ENCODE measurements around the gene MYO1G. TPM values are rescaled to one million over a fixed set of nuclear protein-coding genes. Genes with fewer than 3 reads are reported as not detected.

The MYO1G gene
- total and polyA plus RNA-seq, 2 donors from 2014 or later: 0.60 to 14.3 TPM

DNA sequence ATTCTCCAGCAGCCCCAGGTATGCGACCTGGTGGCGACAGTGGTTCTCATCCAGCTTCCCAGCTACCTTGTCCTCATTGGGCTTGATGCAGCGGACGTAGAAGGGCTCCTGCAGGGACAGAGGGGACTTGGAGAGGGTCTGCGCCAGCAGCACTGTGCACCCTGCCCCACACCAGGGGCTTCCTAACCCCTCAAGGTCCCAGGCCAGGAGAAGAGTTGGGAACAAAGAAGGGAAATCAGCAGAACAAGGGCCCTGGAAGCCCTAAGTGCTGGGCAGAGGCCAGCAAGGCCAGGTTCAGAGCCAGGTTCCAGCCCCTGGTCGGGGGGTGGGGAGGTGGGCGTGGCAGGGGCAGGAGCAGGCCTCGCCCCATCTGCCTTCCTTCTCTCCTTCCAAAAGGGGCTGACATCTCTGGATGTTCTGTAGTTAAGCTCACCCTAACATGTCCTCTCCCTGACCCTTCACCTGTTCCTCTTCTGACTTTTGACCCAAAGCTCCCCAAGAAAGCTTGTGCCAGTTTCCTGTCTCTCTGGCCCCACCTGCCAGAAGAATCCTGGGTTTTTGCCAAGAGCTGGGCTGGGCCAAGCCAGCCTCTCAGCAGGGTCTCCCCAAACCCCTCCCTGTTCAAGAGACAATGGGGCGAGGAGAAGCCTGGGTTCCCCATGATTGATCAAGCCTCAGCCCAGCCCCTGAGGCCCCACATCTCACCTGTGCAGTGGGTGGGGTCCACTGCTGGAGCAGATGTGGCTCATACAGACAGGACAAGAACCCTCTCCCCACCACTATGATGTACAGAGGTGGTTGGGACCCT is 11.9 kb downstream of the MYO1G start:
- TF ChIP-seq, protein P1, sequence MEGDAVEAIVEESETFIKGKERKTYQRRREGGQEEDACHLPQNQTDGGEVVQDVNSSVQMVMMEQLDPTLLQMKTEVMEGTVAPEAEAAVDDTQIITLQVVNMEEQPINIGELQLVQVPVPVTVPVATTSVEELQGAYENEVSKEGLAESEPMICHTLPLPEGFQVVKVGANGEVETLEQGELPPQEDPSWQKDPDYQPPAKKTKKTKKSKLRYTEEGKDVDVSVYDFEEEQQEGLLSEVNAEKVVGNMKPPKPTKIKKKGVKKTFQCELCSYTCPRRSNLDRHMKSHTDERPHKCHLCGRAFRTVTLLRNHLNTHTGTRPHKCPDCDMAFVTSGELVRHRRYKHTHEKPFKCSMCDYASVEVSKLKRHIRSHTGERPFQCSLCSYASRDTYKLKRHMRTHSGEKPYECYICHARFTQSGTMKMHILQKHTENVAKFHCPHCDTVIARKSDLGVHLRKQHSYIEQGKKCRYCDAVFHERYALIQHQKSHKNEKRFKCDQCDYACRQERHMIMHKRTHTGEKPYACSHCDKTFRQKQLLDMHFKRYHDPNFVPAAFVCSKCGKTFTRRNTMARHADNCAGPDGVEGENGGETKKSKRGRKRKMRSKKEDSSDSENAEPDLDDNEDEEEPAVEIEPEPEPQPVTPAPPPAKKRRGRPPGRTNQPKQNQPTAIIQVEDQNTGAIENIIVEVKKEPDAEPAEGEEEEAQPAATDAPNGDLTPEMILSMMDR (IDR thresholded peaks at IDR 0.05; ENCODE audit: borderline replicate concordance, extremely low read depth, insufficient read depth): no peak
- no peaks in the 10 kb centered on the region for H3K36me3 ChIP-seq (ENCODE audit: control insufficient read depth in 2 of 3, insufficient read depth in 3 of 3, low read length in 3 of 3)
- DNase-seq (peak in 3 of 5 donors; percentile 6 to 57 (median 50)), FAIRE-seq (no peak)
- H3K9me3 ChIP-seq (ENCODE audit: control insufficient read depth in 2 of 3, insufficient read depth in 1 of 3, low read length in 3 of 3): no peaks in the 10 kb centered on the region
- intact Hi-C loops (cut with DNase I): no loop called here
- no peak overlapping the region for H3K27ac ChIP-seq (ENCODE audit: low read depth in 2 of 2, low read length in 2 of 2)
- no peaks in the 10 kb centered on the region for H3K27me3 ChIP-seq (ENCODE audit: control insufficient read depth, insufficient read depth, low read length)
- no peak overlapping the region for H3K4me3 ChIP-seq (ENCODE audit: low read length in 3 of 3)
- H3K9ac ChIP-seq (ENCODE audit: low read length in 3 of 3): no peak overlapping the region
- peaks cover 0 to 4% (median 0%) of the 10 kb centered on the region in 3 donors for H3K4me1 ChIP-seq (ENCODE audit: control insufficient read depth in 2 of 3, insufficient read depth in 2 of 3, low read depth in 1 of 3, low read length in 3 of 3)

DNA sequence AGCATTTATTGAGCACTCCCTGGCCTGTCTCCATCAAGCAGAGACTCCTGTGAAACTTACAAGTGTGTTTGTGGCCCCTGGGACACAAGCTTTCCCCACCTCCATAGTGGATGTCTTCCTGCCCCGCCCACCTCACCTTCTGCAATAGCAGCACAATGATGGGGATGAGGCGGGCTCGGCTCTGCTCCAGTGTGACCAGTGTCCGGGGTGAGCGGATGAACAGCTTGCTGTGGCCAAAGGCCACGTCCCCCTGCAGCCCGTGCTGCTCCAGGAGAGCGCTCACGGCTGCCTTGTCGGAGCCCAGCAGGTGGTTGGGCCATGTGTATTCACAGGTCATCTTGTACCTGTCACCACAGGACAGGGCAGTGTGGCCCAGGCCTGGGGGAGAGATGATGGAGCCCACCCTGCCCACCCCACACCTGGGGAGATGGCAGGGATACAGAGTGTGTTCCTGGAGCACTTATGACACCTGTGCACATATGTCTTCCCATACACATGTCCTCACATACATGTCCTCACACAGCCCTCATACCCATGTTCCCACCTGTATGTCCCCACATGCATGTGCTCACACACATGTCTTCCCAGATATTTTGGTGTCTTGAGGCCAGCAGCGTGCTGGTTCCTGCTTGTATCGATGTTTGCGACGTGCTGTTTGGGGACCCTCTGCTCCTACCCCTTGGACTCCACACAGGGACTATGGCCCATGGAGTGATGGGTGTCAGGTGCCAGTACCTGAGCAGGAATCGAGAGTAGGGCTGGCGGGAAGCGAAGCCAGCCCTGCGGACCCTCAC is 12.7 kb downstream of the MYO1G start:
- peaks cover 0 to 4% (median 0%) of the 10 kb centered on the region in 3 donors for H3K4me1 ChIP-seq (ENCODE audit: control insufficient read depth in 2 of 3, insufficient read depth in 2 of 3, low read depth in 1 of 3, low read length in 3 of 3)
- FAIRE-seq (no peak), DNase-seq (peak in 3 of 5 donors; percentile 3 to 60 (median 32))
- TF ChIP-seq, protein P1 (IDR thresholded peaks at IDR 0.05; ENCODE audit: borderline replicate concordance, extremely low read depth, insufficient read depth): no peak
- H3K9ac ChIP-seq (ENCODE audit: low read length in 3 of 3): no peak overlapping the region
- no peak overlapping the region for H3K27ac ChIP-seq (ENCODE audit: low read depth in 2 of 2, low read length in 2 of 2)
- intact Hi-C loops (cut with DNase I): no loop called here
- H3K36me3 ChIP-seq (ENCODE audit: control insufficient read depth in 2 of 3, insufficient read depth in 3 of 3, low read length in 3 of 3): no peaks in the 10 kb centered on the region
- no peak overlapping the region for H3K4me3 ChIP-seq (ENCODE audit: low read length in 3 of 3)
- no peaks in the 10 kb centered on the region for H3K27me3 ChIP-seq (ENCODE audit: control insufficient read depth, insufficient read depth, low read length)
- H3K9me3 ChIP-seq (ENCODE audit: control insufficient read depth in 2 of 3, insufficient read depth in 1 of 3, low read length in 3 of 3): no peaks in the 10 kb centered on the region

DNA sequence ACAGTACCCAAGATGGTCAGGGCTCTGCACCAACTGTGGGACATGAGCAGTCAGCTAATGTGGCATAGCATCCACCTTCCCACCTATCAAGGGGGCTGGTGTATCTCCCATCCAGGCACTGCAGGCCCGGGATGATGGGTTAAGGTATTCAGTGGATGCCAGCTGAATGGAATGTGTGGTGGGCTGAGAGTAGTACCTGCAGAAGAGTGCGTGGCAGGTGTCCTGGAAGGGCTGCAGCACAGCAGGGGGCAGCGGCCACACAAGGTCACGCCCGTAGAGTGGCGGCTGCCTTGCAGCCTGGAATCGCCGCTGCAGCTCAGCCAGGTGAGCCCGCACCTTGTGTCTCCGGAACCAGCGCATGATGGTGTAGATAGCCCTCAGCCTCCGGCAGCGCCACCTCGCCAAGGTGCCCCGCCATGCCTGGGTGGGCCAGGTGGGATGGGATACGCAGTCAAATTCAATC is 13.3 kb downstream of the MYO1G start:
- Histone ChIP-seq H3K36me3 (ENCODE audit: control insufficient read depth in 2 of 3, insufficient read depth in 3 of 3, low read length in 3 of 3) (no peaks in the 10 kb centered on the region), H3K27ac (ENCODE audit: low read depth in 2 of 2, low read length in 2 of 2) (no peak overlapping the region), H3K4me3 (ENCODE audit: low read length in 3 of 3) (no peak overlapping the region), H3K27me3 (ENCODE audit: control insufficient read depth, insufficient read depth, low read length) (no peaks in the 10 kb centered on the region), H3K9ac (ENCODE audit: low read length in 3 of 3) (no peak overlapping the region), H3K4me1 (ENCODE audit: control insufficient read depth in 2 of 3, insufficient read depth in 2 of 3, low read depth in 1 of 3, low read length in 3 of 3) (peaks cover 0 to 4% (median 0%) of the 10 kb centered on the region in 3 donors), H3K9me3 (ENCODE audit: control insufficient read depth in 2 of 3, insufficient read depth in 1 of 3, low read length in 3 of 3) (no peaks in the 10 kb centered on the region)
- FAIRE-seq (no peak), DNase-seq (peak in 2 of 5 donors; percentile 30 to 65)
- TF ChIP-seq, protein P1 (IDR thresholded peaks at IDR 0.05; ENCODE audit: borderline replicate concordance, extremely low read depth, insufficient read depth): no peak
- intact Hi-C loops (cut with DNase I): no loop called here
